GM23248 (cell line): ENCODE data around the gene RPRD1B.

Experiments used
- EZH2 ChIP-seq: fragments of 200-600 bp; sonication (generic); IDR thresholded peaks from 2 replicates; pipeline ENCODE4 v1.6.1; 2018; ENCODE audit warnings: antibody characterized with exemption, mild to moderate bottlenecking; ENCODE audit not compliant: insufficient read depth, poor library complexity, severe bottlenecking
- EZH2phosphoT487 ChIP-seq: fragments of 200-600 bp; sonication (generic); IDR thresholded peaks from 2 replicates; pipeline ENCODE4 v1.6.1; 2018; ENCODE audit warnings: antibody characterized with exemption, moderate library complexity, mild to moderate bottlenecking, low read depth; ENCODE audit not compliant: insufficient read depth

DNA sequence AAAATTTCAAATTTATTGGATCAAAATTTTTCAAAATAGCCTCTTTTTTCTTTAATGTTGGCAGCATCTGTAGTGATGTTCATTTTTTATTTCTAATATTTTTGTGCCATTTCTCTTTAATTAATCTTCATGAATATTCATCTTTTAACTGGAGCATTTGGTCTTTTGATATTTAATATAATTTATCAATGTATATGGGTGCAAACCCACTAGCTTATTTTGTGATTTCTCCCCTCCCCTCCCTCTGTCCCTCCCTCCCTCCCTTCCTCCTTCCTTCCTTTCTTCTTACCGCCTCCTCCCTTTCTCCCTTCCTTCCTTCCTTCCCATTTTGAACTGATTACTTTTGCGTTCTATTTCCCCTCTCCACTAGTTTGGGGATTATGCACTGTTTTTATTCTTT is 82.3 kb downstream of the RPRD1B start:
- TF ChIP-seq EZH2phosphoT487, result no peak
- TF ChIP-seq EZH2, result no peak
